Endodermal cell (in vitro differentiated cells): ENCODE measurements around the gene EPHA2. TPM values are rescaled to one million over a fixed set of nuclear protein-coding genes. Genes with fewer than 3 reads are reported as not detected.
A peak's percentile ranks its signal among the peaks of the same experiment; 100 is the strongest.

Source experiments
- DNase-seq: peaks from one replicate; pipeline ENCODE4 v3.0.0-alpha.2; 2017
- H3K27ac ChIP-seq: 2 replicates; pipeline ENCODE4 v1.5.1; 2013; ENCODE audit warnings: mild to moderate bottlenecking, low read depth, low read length, moderate library complexity
- H3K27me3 ChIP-seq: 2 replicates; pipeline ENCODE4 v1.6.1; 2013; ENCODE audit warnings: mild to moderate bottlenecking, low read length, moderate library complexity; ENCODE audit not compliant: insufficient read depth, control insufficient read depth, poor library complexity, severe bottlenecking
- H3K36me3 ChIP-seq: 2 replicates; pipeline ENCODE4 v1.7.0; 2013; ENCODE audit warnings: mild to moderate bottlenecking, low read length, moderate library complexity; ENCODE audit not compliant: control insufficient read depth, insufficient read depth
- H3K4me1 ChIP-seq: one replicate; pipeline ENCODE4 v1.7.0; 2013; ENCODE audit warnings: low read length; ENCODE audit not compliant: control insufficient read depth, insufficient read depth
- H3K4me3 ChIP-seq: 2 replicates; pipeline ENCODE4 v1.5.1; 2013; ENCODE audit warnings: mild to moderate bottlenecking, low read length, moderate library complexity
- H3K9ac ChIP-seq: 2 replicates; pipeline ENCODE4 v1.6.1; 2013; ENCODE audit warnings: mild to moderate bottlenecking, low read length, moderate library complexity; ENCODE audit not compliant: poor library complexity, severe bottlenecking; ENCODE audit errors: extremely low read depth
- H3K9me3 ChIP-seq: 2 replicates; pipeline ENCODE4 v1.6.1; 2013; ENCODE audit warnings: mild to moderate bottlenecking, low read length, moderate library complexity; ENCODE audit not compliant: control insufficient read depth
- H3K27ac Mint-ChIP-seq: 2 replicates; pipeline ENCODE4 v1.8.0; 2020; ENCODE audit warnings: mixed read lengths
- H3K27me3 Mint-ChIP-seq: 2 replicates; pipeline ENCODE4 v1.8.0; 2021; ENCODE audit warnings: mild to moderate bottlenecking, mixed read lengths; ENCODE audit not compliant: insufficient read depth
- H3K36me3 Mint-ChIP-seq: 2 replicates; pipeline ENCODE4 v1.8.0; 2020; ENCODE audit warnings: low read depth, mixed read lengths
- H3K4me1 Mint-ChIP-seq: 2 replicates; pipeline ENCODE4 v1.8.0; 2020; ENCODE audit warnings: mixed read lengths
- H3K4me3 Mint-ChIP-seq: 2 replicates; pipeline ENCODE4 v1.8.0; 2020; ENCODE audit warnings: mild to moderate bottlenecking, moderate library complexity, mixed read lengths
- H3K9me3 Mint-ChIP-seq: 2 replicates; pipeline ENCODE4 v1.8.0; 2020; ENCODE audit warnings: mild to moderate bottlenecking, mixed read lengths
- CTCF ChIP-seq: fragments of 200-600 bp; sonication (generic); conservative IDR thresholded peaks from 2 replicates; pipeline ENCODE4 v1.5.0; 2021; ENCODE audit warnings: antibody characterized with exemption, mild to moderate bottlenecking
- WGBS, 2 experiments: methylation state at CpG; one replicate each; pipeline versions ENCODE4 v1.1.5 to v1.1.7; 2013; ENCODE audit warnings: missing lambda C conversion rate in 2 of 2, mixed read lengths in 1 of 2; ENCODE audit not compliant: insufficient coverage in 1 of 2, insufficient read length in 1 of 2; 5-methylcytosine and 5-hydroxymethylcytosine counted together
- total RNA-seq, 2 donors: library from RNA; stranded (reverse); fragmentation: NEBNext Ultra II Directional in 1 of 2; extraction: Animal tissue kit (Norgen Biotek cat#: 25700) in 1 of 2; gene quantifications; 2 replicates in 1 of 2; 3 replicates in 1 of 2; pipeline ENCODE4 v1.2.1, GENCODE V29; 2021

The EPHA2 gene
- total RNA-seq, 2 donors from 2014 or later: 56.5 to 64.3 TPM

- no peak for TF ChIP-seq CTCF
- no peaks in the 10 kb centered on the region for H3K36me3 ChIP-seq
- Mint-ChIP-seq H3K36me3 (no peaks in the 10 kb centered on the region), H3K4me3 (no peak overlapping the region), H3K27me3 (peaks cover 7% of the 10 kb centered on the region), H3K27ac (no peak overlapping the region), H3K9me3 (no peaks in the 10 kb centered on the region), H3K4me1 (peaks cover 18% of the 10 kb centered on the region)
- peak; percentile 43 for DNase-seq
- no peaks in the 10 kb centered on the region for H3K27me3 ChIP-seq
- H3K4me1 ChIP-seq: peaks cover 6% of the 10 kb centered on the region
- H3K9me3 ChIP-seq: no peaks in the 10 kb centered on the region
- no peak overlapping the region for H3K4me3 ChIP-seq
- no peak overlapping the region for H3K27ac ChIP-seq
- WGBS, 2 experiments: 88 to 96% methylated on average over 4 to 9 of the region's 9 CpGs
- H3K9ac ChIP-seq: no peak overlapping the region
These were observed 62.9 kb downstream of the EPHA2 start for GRCh38 chr1:16092923-16093511.

GRCh38 chr1:16092097-16092922 is 63.6 kb downstream of the EPHA2 start:
- peaks cover 21% of the 10 kb centered on the region for H3K4me1 Mint-ChIP-seq
- Histone ChIP-seq H3K9me3 (no peaks in the 10 kb centered on the region), H3K4me1 (peaks cover 6% of the 10 kb centered on the region), H3K27me3 (no peaks in the 10 kb centered on the region), H3K4me3 (no peak overlapping the region), H3K9ac (no peak overlapping the region), H3K27ac (no peak overlapping the region), H3K36me3 (no peaks in the 10 kb centered on the region)
- no peaks in the 10 kb centered on the region for H3K9me3 Mint-ChIP-seq
- no peak overlapping the region for H3K4me3 Mint-ChIP-seq
- no peaks in the 10 kb centered on the region for H3K36me3 Mint-ChIP-seq
- 93 to 95% methylated on average over 13 to 18 of the region's 18 CpGs for WGBS, 2 experiments
- peaks cover 7% of the 10 kb centered on the region for H3K27me3 Mint-ChIP-seq
- DNase-seq: peak; percentile 47
- TF ChIP-seq CTCF: no peak
- no peak overlapping the region for H3K27ac Mint-ChIP-seq

GRCh38 chr1:16091296-16091695 is 64.6 kb downstream of the EPHA2 start:
- Histone ChIP-seq H3K27ac (no peak overlapping the region), H3K4me3 (no peak overlapping the region), H3K4me1 (peaks cover 6% of the 10 kb centered on the region), H3K36me3 (no peaks in the 10 kb centered on the region), H3K9me3 (no peaks in the 10 kb centered on the region), H3K27me3 (no peaks in the 10 kb centered on the region), H3K9ac (no peak overlapping the region)
- no peak for TF ChIP-seq CTCF
- peaks cover 14% of the 10 kb centered on the region for H3K4me1 Mint-ChIP-seq
- DNase-seq: peak; percentile 55
- no peaks in the 10 kb centered on the region for H3K9me3 Mint-ChIP-seq
- H3K36me3 Mint-ChIP-seq: no peaks in the 10 kb centered on the region
- peaks cover 5% of the 10 kb centered on the region for H3K27me3 Mint-ChIP-seq
- WGBS, 2 experiments: 90 to 100% methylated on average over 2 to 8 of the region's 8 CpGs
- no peak overlapping the region for H3K4me3 Mint-ChIP-seq
- H3K27ac Mint-ChIP-seq: no peak overlapping the region
